Thyroid gland (tissue), 4 donors: Measurements from ENCODE around the gene GPR158.

ENCODE experiments used
- CTCF ChIP-seq, 6 experiments: fragments of 200-600 bp in 3 of 6; fragments of 450-650 bp in 3 of 6; sonication (generic) in 3 of 6; IDR thresholded peaks; one replicate each; pipeline ENCODE4 v1.5.1; 2016 to 2019; ENCODE audit warnings: antibody characterized with exemption in 6 of 6, mild to moderate bottlenecking in 2 of 6, inconsistent platforms in 1 of 6, moderate library complexity in 1 of 6
- POLR2A ChIP-seq, 2 donors: fragments of 450-650 bp; IDR thresholded peaks; one replicate each; pipeline ENCODE4 v1.6.1; 2017; ENCODE audit warnings: antibody characterized with exemption in 2 of 2, mild to moderate bottlenecking in 2 of 2, moderate library complexity in 1 of 2

DNA sequence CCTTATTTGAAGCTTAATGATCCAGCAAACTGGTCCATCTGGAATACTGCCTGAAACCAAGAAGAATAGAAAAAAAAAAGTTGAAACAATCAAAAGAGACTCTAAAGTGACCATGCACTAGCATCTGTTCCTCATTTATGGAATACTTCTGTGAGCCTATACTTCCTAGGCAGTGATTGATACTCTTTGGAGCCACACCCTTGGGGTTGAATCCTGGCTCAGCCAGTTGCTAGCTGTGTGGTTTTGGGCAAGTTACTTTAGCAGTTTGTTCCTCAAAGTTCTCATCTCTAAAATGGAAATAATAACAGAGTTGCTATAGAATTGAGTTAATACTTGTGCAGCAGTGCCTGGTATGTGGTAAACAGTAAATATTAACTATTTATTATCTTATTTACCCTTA lies 208.9 kb downstream of the GPR158 start:
- no peak for TF ChIP-seq CTCF (IDR thresholded peaks at IDR 0.05)
- no peak for TF ChIP-seq POLR2A (IDR thresholded peaks at IDR 0.05)
